GM21737 (cell line): Measurements from ENCODE around the gene CAMK2G.
"Not testable (repeated sequence)": the region's sequence is repeated elsewhere in the genome, so short reads cannot be mapped to it uniquely, and the experiment has no call there.

ENCODE experiments used
- ATAC-seq: cut with Tn5 transposase; IDR thresholded peaks from one replicate; pipeline ENCODE4 v1.9.1; 2021; ENCODE audit warnings: mild to moderate bottlenecking, moderate library complexity; ENCODE audit not compliant: unreplicated experiment

CAMK2G gene

GRCh38 chr10:73874267-73875138, at the start of gene CAMK2G:
CAMK2G (minus strand) TSS chr10:73874555; CDS start chr10:73874461, 94 bp downstream.
- ATAC-seq: peak; percentile 80

DNA sequence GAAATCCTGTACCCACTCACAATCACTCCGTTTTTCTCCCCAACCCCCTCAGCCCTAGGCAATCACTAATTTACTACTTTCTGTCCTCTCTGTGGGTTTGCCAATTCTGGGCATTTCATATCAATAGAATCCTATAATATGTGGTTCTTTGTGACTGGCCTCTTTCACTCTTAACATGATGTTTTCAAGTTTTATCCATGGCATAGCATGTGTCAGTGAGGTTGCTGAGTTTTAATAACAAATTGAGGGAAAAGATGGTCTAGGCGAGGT, 48.4 kb upstream of the CAMK2G start:
- ATAC-seq: no peak

- no peak for ATAC-seq
Observed at GRCh38 chr10:73922007-73922863, 47.9 kb upstream of the CAMK2G start.

- no peak for ATAC-seq
Observed at GRCh38 chr10:73920089-73920488, 45.7 kb upstream of the CAMK2G start.

GRCh38 chr10:73919481-73919880, 45.1 kb upstream of the CAMK2G start:
- not testable (repeated sequence) for ATAC-seq

- no peak for ATAC-seq
Observed at GRCh38 chr10:73917566-73918305, 43.4 kb upstream of the CAMK2G start.

GRCh38 chr10:73916761-73917470, 42.6 kb upstream of the CAMK2G start:
- no peak for ATAC-seq

GRCh38 chr10:73915206-73915851, 41.0 kb upstream of the CAMK2G start:
- ATAC-seq: no peak

GRCh38 chr10:73914036-73914435, 39.7 kb upstream of the CAMK2G start:
- no peak for ATAC-seq

DNA sequence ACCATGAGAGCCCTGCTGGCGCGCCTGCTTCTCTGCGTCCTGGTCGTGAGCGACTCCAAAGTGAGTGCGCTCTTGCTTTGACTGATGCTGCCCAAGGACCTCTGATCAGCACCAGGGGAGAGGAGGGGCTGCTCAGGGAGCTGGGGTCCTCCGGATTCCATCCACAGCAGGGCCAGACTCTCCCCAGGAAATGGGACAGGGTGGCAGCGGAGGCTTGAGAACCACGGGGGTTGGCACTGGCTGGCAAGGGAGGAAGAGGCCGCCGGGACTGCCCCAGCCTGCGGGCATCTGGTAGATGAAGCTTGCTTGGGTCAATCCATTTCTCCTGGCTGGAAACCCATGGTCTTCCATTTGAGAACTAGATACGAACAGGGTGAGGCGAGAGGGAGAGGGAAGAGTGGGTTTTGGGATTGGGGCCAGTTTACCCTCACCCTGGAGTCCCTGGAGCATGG, 37.2 kb upstream of the CAMK2G start:
- ATAC-seq: no peak

- peak; percentile 35 for ATAC-seq
Observed at GRCh38 chr10:73910764-73911552, 36.6 kb upstream of the CAMK2G start, which contains the start of gene PLAU. PLAU (plus strand) TSS chr10:73911132; CDS start chr10:73911556, 424 bp downstream.

- peak; percentile 5 for ATAC-seq
Observed at GRCh38 chr10:73910401-73910763, 36.0 kb upstream of the CAMK2G start.

DNA sequence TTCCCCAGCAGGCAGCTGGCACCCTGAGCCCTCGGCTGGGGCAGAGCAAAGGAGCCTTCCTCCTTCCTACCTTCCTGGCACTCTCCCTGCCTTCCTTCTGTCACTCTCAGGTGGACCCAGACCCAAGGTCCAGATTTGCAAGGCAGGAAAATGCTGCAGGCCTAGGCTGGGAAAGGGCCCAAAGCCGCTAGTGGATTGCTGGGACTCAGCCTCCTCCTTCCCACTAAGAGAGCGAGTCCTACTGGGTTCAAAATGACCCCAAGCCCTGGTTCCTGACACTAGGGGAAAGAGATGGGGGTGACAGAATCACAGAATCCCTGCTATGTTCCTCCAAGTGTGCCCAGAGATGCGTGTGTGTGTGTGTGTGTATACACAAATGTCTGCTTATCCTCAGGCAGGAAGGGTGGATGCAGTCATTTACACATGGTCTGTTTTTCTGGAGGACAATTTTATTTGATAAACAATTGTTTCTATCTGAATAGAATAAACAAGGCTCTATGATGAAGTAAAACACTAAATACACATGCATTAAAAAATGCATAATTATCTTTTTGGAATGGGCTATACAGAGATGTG, 35.3 kb upstream of the CAMK2G start:
- peak; percentile 7 for ATAC-seq

DNA sequence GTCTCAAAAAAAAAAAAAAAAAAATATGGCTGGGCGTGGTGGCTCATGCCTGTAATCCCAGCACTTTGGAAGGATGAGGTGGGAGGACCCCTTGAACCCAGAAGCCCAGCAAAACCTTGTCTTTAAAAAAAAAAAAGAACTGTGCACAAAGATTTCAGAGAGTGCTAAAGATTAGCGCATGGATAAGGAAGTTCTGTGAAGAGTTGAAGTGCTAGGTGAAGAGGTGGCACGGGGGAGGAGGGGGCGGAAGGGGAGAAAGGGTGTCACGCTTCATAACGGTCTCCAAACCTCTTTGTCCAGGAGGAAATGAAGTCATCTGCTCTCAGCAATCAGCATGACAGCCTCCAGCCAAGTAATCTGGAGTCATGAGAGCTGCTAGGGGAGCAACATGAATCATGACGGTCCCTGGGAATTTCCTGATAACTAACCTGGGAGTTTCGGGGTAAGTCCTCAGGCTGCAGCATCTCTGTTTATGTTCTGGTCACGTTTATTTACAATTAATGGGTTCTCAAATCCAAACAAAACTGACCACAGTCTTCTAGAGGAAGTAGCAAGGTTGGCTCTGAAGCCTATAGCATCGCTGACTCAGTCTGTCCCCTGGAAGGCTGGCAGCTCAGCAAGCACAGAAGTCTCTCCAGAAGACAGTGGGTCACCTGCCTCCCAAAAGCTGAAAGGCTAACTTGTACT, 34.6 kb upstream of the CAMK2G start:
- ATAC-seq: peak; percentile 48

- no peak for ATAC-seq
Observed at GRCh38 chr10:73907841-73908517, 33.6 kb upstream of the CAMK2G start.

GRCh38 chr10:73906524-73907447, 32.4 kb upstream of the CAMK2G start:
- no peak for ATAC-seq
